NCI-H1417 (cell line): ENCODE measurements around the gene SHISA5.

ENCODE experiments used
- DNase-seq, 3 experiments: peaks; one replicate each; lab custom pipeline; 2025; lab: John Stamatoyannopoulos, UW

SHISA5 gene

GRCh38 chr3:48459773-48460516 is 44.0 kb downstream of the SHISA5 start:
- no peak for DNase-seq

DNA sequence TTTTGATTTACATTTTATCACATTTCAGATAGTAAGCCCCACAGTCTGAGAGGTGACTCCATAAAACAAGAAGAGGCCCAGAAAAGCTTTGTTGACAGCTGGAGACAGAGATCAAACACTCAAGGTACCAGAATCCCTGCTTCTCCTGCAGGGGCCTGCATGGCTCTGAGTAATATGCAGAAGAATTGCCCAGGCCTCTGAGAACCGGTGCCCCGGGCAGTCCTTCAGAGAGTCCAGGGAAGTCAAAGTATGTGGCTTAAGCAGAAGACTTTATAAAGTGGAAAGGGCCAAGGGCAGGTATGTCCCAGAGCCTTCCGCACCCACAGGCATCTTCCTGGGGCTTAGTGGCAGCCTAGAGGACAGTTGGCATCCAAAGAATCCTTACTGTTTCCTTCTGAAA is 44.6 kb downstream of the SHISA5 start:
- no peak for DNase-seq

- DNase-seq: no peak
These were observed 47.5 kb downstream of the SHISA5 start for GRCh38 chr3:48456456-48456855.

DNA sequence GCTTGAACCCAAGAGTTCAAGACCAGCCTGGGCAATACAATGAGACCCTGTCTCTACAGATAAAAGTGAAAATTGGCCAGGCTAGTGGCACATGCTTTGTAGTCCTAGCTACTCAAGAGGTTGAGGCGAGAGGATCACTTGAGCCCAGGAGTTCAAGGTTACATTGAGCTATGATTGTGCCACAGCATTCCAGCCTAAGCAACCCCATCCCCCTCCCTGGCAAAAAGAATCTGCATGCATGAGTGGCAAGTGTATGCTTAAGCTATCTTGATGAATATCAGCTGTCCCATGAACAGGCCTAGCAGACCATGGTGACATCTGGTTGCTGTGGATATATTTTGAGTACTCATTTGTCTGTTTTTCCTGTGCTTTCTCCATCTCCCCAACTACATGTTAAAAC is 52.7 kb downstream of the SHISA5 start:
- DNase-seq: peak in 1 of 3 experiments; percentile 77

DNA sequence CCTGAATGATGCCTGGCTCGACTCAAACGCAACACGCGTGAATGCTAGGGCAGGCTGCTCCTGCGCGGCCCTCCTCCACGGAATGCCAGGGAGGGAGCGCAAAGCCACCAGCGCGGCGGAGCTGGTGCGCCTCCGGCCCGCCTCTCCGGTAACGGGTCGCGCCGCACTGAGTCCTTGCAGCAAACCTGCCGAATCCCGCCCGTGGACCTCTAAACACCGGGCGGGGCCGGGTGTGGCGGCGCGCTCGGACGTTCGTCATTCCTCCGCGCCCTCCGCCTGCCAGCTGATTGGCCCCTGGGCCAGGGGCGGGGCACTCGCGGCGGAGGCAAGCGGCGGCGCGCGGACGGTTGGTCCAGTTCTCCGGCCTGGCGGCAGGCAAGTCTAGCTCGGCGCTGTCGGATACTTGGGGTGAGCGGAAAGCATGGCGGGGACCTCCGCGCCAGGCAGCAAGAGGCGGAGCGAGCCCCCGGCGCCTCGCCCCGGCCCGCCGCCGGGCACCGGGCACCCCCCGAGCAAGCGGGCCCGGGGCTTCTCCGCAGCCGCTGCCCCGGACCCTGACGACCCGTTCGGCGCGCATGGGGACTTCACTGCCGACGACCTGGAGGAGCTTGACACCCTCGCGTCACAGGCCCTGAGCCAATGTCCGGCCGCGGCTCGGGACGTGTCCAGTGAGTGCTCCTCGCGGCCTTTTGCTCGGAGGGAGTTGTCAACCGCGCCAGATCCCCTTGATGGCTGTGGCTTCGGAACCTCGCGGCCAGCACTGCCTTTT is 57.4 kb downstream of the SHISA5 start, which contains the start of gene ATRIP:
TSS of gene ATRIP (plus strand) at position 313 of the 769 bp plus-strand sequence. CDS start at position 422, 109 bp downstream.
- DNase-seq: peak; percentile 78 to 84 (median 84)

DNA sequence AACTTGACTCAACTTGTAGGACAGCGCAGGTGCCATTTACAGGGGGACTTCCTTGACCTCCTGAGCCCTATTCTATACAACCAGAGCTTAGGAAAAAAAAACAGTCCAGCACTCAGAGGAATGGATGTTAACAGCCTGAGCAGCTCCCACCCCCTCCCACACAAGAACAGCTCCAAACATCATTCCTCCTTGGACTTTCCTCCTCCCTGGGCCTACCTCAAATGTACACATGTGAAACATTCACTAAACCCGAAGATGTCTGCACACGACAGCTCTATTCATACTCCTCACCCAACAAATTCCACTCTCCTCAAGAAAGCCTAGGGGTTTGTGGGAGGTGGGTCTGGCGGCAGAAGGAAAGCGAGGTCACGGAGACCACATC is 57.9 kb downstream of the SHISA5 start:
- no peak for DNase-seq

- DNase-seq: no peak
These were observed 58.6 kb downstream of the SHISA5 start for GRCh38 chr3:48445277-48445882.

- DNase-seq: no peak
These were observed 62.0 kb downstream of the SHISA5 start for GRCh38 chr3:48441940-48442339.

GRCh38 chr3:48440590-48440958 is 63.4 kb downstream of the SHISA5 start:
- DNase-seq: peak in 1 of 3 experiments; percentile 53

GRCh38 chr3:48439820-48440589 is 64.0 kb downstream of the SHISA5 start, which contains the start of the genes CCDC51 and TMA7:
CCDC51 (minus strand) TSS chr3:48440119; CDS start chr3:48435128, 4,991 bp downstream.
TMA7 (plus strand) TSS chr3:48440257; CDS start chr3:48440297, 40 bp downstream.
- peak; percentile 91 to 96 (median 93) for DNase-seq

DNA sequence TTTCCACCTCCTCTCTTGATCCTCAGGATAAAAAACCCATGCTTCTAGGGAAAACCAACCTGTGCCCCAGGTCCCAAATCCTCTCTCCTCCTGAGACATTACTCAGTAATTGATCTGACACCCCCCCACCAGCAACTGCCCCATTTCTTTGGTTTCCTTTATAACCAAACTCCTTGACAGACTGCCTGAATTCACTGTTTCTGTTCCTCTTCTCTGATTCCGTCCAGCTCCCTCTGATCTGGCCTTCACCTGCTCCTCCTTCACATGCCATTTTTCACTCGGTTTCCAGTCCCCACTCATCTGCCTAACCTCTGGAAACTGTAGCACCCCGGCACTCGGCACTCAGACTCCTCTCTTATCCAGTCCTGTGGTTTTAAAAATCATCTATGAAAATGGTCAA is 66.2 kb downstream of the SHISA5 start:
- DNase-seq: no peak

DNA sequence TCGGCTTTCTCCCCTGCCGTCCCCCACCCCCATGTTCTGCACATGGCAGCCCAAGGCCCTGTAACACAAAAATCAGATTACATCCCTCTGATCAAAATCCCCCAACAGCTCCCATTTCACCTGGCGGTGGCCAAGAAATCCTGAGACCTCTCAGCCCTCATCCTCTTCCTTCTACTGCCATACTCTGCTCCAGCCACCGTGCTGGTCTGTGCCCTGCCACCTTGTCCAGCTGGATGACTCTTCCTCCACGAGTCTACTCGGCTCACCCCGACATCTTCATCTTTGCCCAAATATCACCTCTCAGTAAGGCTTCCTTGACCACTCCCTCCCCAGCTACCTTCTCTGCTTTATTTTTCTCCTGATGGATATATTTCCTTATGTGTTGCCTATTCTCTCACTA is 67.1 kb downstream of the SHISA5 start:
- DNase-seq: no peak

GRCh38 chr3:48436477-48436787 is 67.5 kb downstream of the SHISA5 start:
- no peak for DNase-seq

- peak; percentile 52 to 84 (median 67) for DNase-seq
These were observed 68.0 kb downstream of the SHISA5 start for GRCh38 chr3:48435774-48436476.

DNA sequence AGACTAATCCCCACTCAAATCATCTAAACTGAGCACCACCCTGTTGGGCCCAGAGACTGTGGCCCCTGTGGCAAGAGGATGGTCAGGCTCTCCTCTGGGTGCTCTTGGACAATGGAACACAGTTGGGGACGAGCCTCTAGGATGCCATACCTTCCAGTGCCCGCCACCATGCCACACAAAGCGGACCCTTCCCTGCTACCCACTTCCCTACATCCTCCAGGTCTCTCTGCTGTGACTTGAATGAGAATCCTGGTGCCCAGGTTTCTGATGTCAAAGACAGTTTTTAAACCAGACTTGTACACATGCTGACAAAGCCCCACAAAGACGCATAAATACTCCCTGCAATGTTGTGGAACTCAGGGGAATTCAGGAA is 68.8 kb downstream of the SHISA5 start:
- no peak for DNase-seq

- no peak for DNase-seq
These were observed 69.3 kb downstream of the SHISA5 start for GRCh38 chr3:48434591-48435222.

DNA sequence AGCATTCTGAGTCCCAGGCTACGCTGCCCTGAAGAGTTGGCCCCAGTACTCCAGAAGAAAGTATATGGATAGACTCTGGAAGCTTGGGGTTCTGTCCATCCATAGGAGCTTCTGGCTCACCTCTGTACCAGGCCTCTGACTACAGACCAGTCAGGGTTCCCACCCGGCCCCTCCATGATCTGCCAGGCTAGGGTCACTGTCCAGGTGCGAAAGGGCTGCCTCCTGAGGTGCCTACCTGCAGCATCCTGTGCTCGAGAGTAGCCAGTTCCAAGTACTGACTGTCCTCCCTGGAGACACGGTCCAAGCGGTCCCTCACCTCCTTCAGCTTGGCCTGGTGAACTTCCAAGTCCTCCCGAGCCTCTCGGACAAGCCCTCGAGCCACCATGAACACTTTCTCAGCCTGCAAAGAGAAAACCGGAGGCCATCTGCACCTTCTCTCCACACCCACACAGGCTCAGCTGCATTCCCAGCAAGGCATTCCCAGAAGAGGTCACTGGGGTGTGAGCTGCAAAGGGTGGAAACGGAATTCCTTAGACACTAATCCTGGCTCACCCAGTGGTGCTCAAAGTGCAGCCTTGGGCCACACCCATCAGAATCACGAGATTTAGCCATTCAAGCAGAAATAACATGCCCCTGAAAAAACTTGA is 70.4 kb downstream of the SHISA5 start:
- no peak for DNase-seq

- no peak for DNase-seq
These were observed 71.3 kb downstream of the SHISA5 start for GRCh38 chr3:48432411-48433371.
